K562 (cell line): Measurements from ENCODE around the gene NUTF2. TPM values are rescaled to one million over a fixed set of nuclear protein-coding genes. Genes with fewer than 3 reads are reported as not detected.

ENCODE experiments used
- ATAC-seq: fragments of 200-7000 bp; cut with Tn5 transposase; 3 replicates; pipeline ENCODE4 v1.9.1; 2020; ENCODE audit warnings: moderate library complexity
- BruUV-seq: library from RNA; stranded (reverse); fragments of 400-500 nt; replicated peaks from 2 replicates; lab custom pipeline; 2021; lab: Mats Ljungman, UMichigan
- CTCF ChIA-PET: fragments of 300-600 bp; formaldehyde crosslinking; extraction: SDS; loops from one replicate; lab custom pipeline; 2021; ENCODE audit warnings: low intra/inter-chr PET ratio; lab: Yijun Ruan, JAX
- POLR2A ChIA-PET: fragments of 300-600, 350-650 bp; sonication (Branson Sonifier 250); formaldehyde crosslinking; extraction: SDS; loops from one replicate; lab custom pipeline; 2021; ENCODE audit warnings: antibody characterized with exemption, inconsistent platforms; lab: Yijun Ruan, JAX
- DNase-seq, 4 experiments: peaks; one replicate each; pipeline versions ENCODE4 v3.0.0 to v3.0.0-alpha.2; 2011 to 2018; ENCODE audit warnings: low spot score in 3 of 4, mixed read lengths in 3 of 4; ENCODE audit errors: extremely low read depth in 1 of 4
- FAIRE-seq: peaks from 2 replicates; lab custom pipeline; 2011; peaks lifted over from hg19 to GRCh38; lab: Jason Lieb, UNC
- H2AFZ ChIP-seq: 2 replicates; pipeline ENCODE4 v1.6.0; 2011; ENCODE audit warnings: low read depth, low read length, control low read depth, inconsistent platforms
- H3K27ac ChIP-seq: fragments of 200-600 bp; 3 replicates; pipeline ENCODE4 v1.8.0; 2011; ENCODE audit warnings: low read depth, mild to moderate bottlenecking, control low read depth, inconsistent platforms, low read length, moderate library complexity, mixed read lengths; ENCODE audit errors: extremely low read depth
- H3K27me3 ChIP-seq, 2 experiments: fragments of 300-600 bp in 1 of 2; 2 replicates in 1 of 2; 3 replicates in 1 of 2; pipeline versions ENCODE4 v1.6.0 to v1.8.0; 2011; ENCODE audit warnings: inconsistent platforms in 2 of 2, low read length in 2 of 2, mild to moderate bottlenecking in 1 of 2, mixed read lengths in 1 of 2, moderate library complexity in 1 of 2; ENCODE audit not compliant: control insufficient read depth in 2 of 2, insufficient read depth in 2 of 2
- H3K36me3 ChIP-seq: fragments of 300-600 bp; 3 replicates; pipeline ENCODE4 v1.8.0; 2011; ENCODE audit warnings: mild to moderate bottlenecking, low read length, inconsistent platforms; ENCODE audit not compliant: control insufficient read depth, insufficient read depth
- H3K4me1 ChIP-seq, 2 experiments: fragments of 200-600 bp in 1 of 2; replicated peaks in 1 of 2; 2 replicates in 1 of 2; 3 replicates in 1 of 2; pipeline versions ENCODE4 v1.5.1 to v1.8.0; 2011; ENCODE audit warnings: inconsistent platforms in 2 of 2, low read length in 2 of 2, mild to moderate bottlenecking in 1 of 2, mixed read lengths in 1 of 2, moderate library complexity in 1 of 2; ENCODE audit not compliant: control insufficient read depth in 2 of 2, insufficient read depth in 2 of 2
- H3K4me2 ChIP-seq: 2 replicates; pipeline ENCODE4 v1.6.1; 2011; ENCODE audit warnings: low read length, control low read depth, inconsistent platforms, mixed read lengths; ENCODE audit not compliant: insufficient read depth
- H3K4me3 ChIP-seq: fragments of 200-600 bp; sonication (generic), shearing (Covaris generic); 2 replicates; pipeline ENCODE4 v1.5.1; 2016; ENCODE audit warnings: control low read depth, inconsistent platforms
- H3K79me2 ChIP-seq: fragments of 200-600 bp; 3 replicates; pipeline ENCODE4 v1.8.0; 2011; ENCODE audit warnings: low read length, inconsistent platforms; ENCODE audit not compliant: control insufficient read depth, insufficient read depth
- H3K9ac ChIP-seq, 2 experiments: 2 replicates each; pipeline versions ENCODE4 v1.6.0 to v1.6.1; 2011; ENCODE audit warnings: low read depth in 2 of 2, low read length in 2 of 2, control low read depth in 1 of 2, inconsistent platforms in 1 of 2, mild to moderate bottlenecking in 1 of 2, mixed read lengths in 1 of 2; ENCODE audit not compliant: insufficient read depth in 1 of 2
- H3K9me1 ChIP-seq: one replicate; pipeline ENCODE4 v1.6.0; 2011; ENCODE audit warnings: inconsistent platforms, mild to moderate bottlenecking, low read length, moderate library complexity; ENCODE audit not compliant: control insufficient read depth, insufficient read depth
- H3K9me3 ChIP-seq: replicated peaks from 2 replicates; pipeline ENCODE4 v1.5.1; 2011; ENCODE audit warnings: low read depth, low read length, inconsistent platforms; ENCODE audit not compliant: control insufficient read depth, insufficient read depth
- H4K20me1 ChIP-seq: replicated peaks from 2 replicates; pipeline ENCODE4 v1.6.1; 2011; ENCODE audit warnings: low read length, inconsistent platforms, mixed read lengths; ENCODE audit not compliant: control insufficient read depth, insufficient read depth
- ARID3A ChIP-seq: IDR thresholded peaks from 2 replicates; pipeline ENCODE4 v1.6.1; 2012; ENCODE audit warnings: low read depth, low read length, improper control_type of control experiment, borderline replicate concordance
- CTCFL ChIP-seq: IDR thresholded peaks from 2 replicates; pipeline ENCODE4 v1.6.1; 2011; ENCODE audit warnings: borderline replicate concordance, low read depth, mild to moderate bottlenecking, moderate library complexity, low read length; ENCODE audit not compliant: insufficient read depth, poor library complexity, severe bottlenecking
- HMBOX1 ChIP-seq: sonication (generic); IDR thresholded peaks from 2 replicates; pipeline ENCODE4 v1.6.1; 2016
- SMAD1 ChIP-seq: fragments of 150-350 bp; IDR thresholded peaks from 2 replicates; pipeline ENCODE4 v1.6.1; 2014; ENCODE audit warnings: low read length, low read depth; ENCODE audit not compliant: partially characterized antibody
- SREBF1 ChIP-seq: fragments of 150-350 bp; IDR thresholded peaks from 2 replicates; pipeline ENCODE4 v1.6.1; 2014; ENCODE audit warnings: antibody characterized with exemption, low read depth, low read length, borderline replicate concordance
- SREBF2 ChIP-seq: sonication (generic); formaldehyde crosslinking; IDR thresholded peaks from 2 replicates; pipeline ENCODE4 v1.4.0; 2020; ENCODE audit warnings: mild to moderate bottlenecking, missing genetic modification reagents
- XRCC5 ChIP-seq: fragments of 200-400 bp; formaldehyde crosslinking; IDR thresholded peaks from 2 replicates; pipeline ENCODE4 v1.6.1; 2017; ENCODE audit warnings: low read depth, mild to moderate bottlenecking, low read length
- ZNF639 ChIP-seq, 2 experiments: fragments of 200-800 bp in 1 of 2; sonication (Bioruptor generic) in 1 of 2; sonication (generic) in 1 of 2; formaldehyde crosslinking in 1 of 2; IDR thresholded peaks in 1 of 2; conservative IDR thresholded peaks in 1 of 2; 2 replicates each; pipeline versions ENCODE4 v1.5.0 to v1.6.1; 2016 to 2020; ENCODE audit warnings: missing compliant biosample characterization in 1 of 2, missing genetic modification characterization in 1 of 2, missing genetic modification reagents in 1 of 2
- ZNF740 ChIP-seq, 3 experiments: fragments of 200-800 bp in 1 of 3; sonication (Bioruptor generic) in 1 of 3; sonication (generic) in 1 of 3; formaldehyde crosslinking in 1 of 3; IDR thresholded peaks; 2 replicates each; pipeline versions ENCODE4 v1.6.1 to v1.8.0; 2016 to 2022; ENCODE audit warnings: mild to moderate bottlenecking in 2 of 3, missing compliant biosample characterization in 2 of 3, missing genetic modification characterization in 2 of 3, missing genetic modification reagents in 1 of 3
- WGBS: fragments of 100-300 bp; shearing (Covaris generic); methylation state at CpG from one replicate; pipeline ENCODE4 v1.1.6; 2016; ENCODE audit warnings: low coverage, mixed read lengths; ENCODE audit not compliant: insufficient coverage; ENCODE audit errors: missing lambda C conversion rate; 5-methylcytosine and 5-hydroxymethylcytosine counted together
- in situ Hi-C: fragments of 300-500 bp; cut with MboI; formaldehyde crosslinking; loops from 4 replicates; pipeline ENCODE4 v1.15.0; 2018; ENCODE audit warnings: inconsistent platforms, mixed read lengths
- intact Hi-C: fragments of 100-400 bp; cut with micrococcal nuclease; formaldehyde crosslinking; loops from 2 replicates; pipeline ENCODE4 v1.14.2; 2022
- polyA plus RNA-seq, 8 experiments: library from polyadenylated mRNA; depleted of rRNA in 4 of 8; stranded (reverse) in 5 of 8; unstranded in 3 of 8; fragments of >200 nt; fragmentation: Nextera tagmentation in 2 of 8; fragmentation: Illumina TruSeq in 1 of 8; extraction: Ambion mirVana in 2 of 8; extraction: Trizol in 1 of 8; gene quantifications; 2 replicates each; pipeline versions ENCODE4 v1.2.1 to v1.2.3, GENCODE V29; 2011 to 2014; ENCODE audit warnings: inconsistent platforms in 1 of 8, missing spikeins in 1 of 8
- total RNA-seq, 7 experiments: library from RNA; depleted of rRNA in 6 of 7; stranded (reverse); fragments of >200 nt in 6 of 7; fragmentation: Illumina TruSeq in 2 of 7; extraction: Trizol in 2 of 7; gene quantifications; 2 replicates each; pipeline versions ENCODE4 v1.2.1 to v1.2.3, GENCODE V29; 2011 to 2021; ENCODE audit warnings: low replicate concordance in 1 of 7

The NUTF2 gene
- total and polyA plus RNA-seq, 9 of the 15 experiments (the other 6 are each of a cell fraction or from before 2014, with no cell fraction given): 106 to 248 (median 147) TPM

GRCh38 chr16:67883146-67883871, 36.6 kb downstream of the NUTF2 start (continued):
- no peak for TF ChIP-seq ARID3A

GRCh38 chr16:67883872-67884261, 37.1 kb downstream of the NUTF2 start:
- Histone ChIP-seq H3K4me2 (no peak overlapping the region), H3K27ac (no peak overlapping the region), H3K4me1 (peaks cover 6 to 40% of the 10 kb centered on the region in 2 experiments; a peak in 4 of 5 replicates), H3K4me3 (no peak overlapping the region), H3K79me2 (no peaks in the 10 kb centered on the region), H2AFZ (no peak overlapping the region), H3K9me3 (no peaks in the 10 kb centered on the region), H3K36me3 (peaks cover 63% of the 10 kb centered on the region; the same call in 2 of the 3 replicates), H3K9me1 (no peaks in the 10 kb centered on the region), H3K9ac (no peak overlapping the region; a peak in 1 of 4 replicates), H4K20me1 (peaks cover 19% of the 10 kb centered on the region), H3K27me3 (no peaks in the 10 kb centered on the region)
- ChIA-PET CTCF (interaction anchor here (0.6 to 4.0 kb wide), 6 partner anchors 34 to 156 kb away, joined by 3 to 35 read pairs (median 4); no protein-coding TSS in a partner anchor), POLR2A (interaction anchor here (0.7 to 4.1 kb wide), 9 partner anchors 10 to 404 kb away, joined by 3 to 15 read pairs (median 3); partner anchors contain the start of gene EDC4)
- peak; percentile 67 for FAIRE-seq
- intact Hi-C loops: loop anchor here (1.0 to 10.0 kb wide), 2 partner anchors 44 to 161 kb away; no protein-coding TSS in a partner anchor
- peak; percentile 69 for ATAC-seq
- peak; percentile 62 to 77 (median 74) for DNase-seq
- in situ Hi-C loops: no loop called here
- 59% methylated on average over 11 of the region's 11 CpGs for WGBS
- no TSS peak for BruUV-seq
- no peak for TF ChIP-seq SREBF1
- peak; percentile 44 for TF ChIP-seq CTCFL
- TF ChIP-seq SMAD1: no peak
- TF ChIP-seq HMBOX1: no peak
- no peak for TF ChIP-seq SREBF2 (CRISPR knock-in tag)
- 0 out of 2 replicates have a peak, but pooled peaks have one; percentile 32 for TF ChIP-seq XRCC5
- TF ChIP-seq ZNF740 (CRISPR knock-in tag; IDR thresholded peaks at IDR 0.05): peak; percentile 92
- TF ChIP-seq ZNF740 (tag; IDR thresholded peaks at IDR 0.05): peak in 1 of 2 experiments; percentile 67; a peak in 1 of 4 replicates
- TF ChIP-seq ZNF639 (CRISPR knock-in tag; conservative IDR thresholded peaks at IDR 0.05 in 1 of 2, IDR thresholded peaks at IDR 0.05 in 1 of 2): 0 out of 4 replicates have a peak, but pooled peaks of 1 of the 2 experiments have one; percentile 43
